IMR-90 (cell line): Measurements from ENCODE around the gene IP6K2. TPM values are rescaled to one million over a fixed set of nuclear protein-coding genes. Genes with fewer than 3 reads are reported as not detected.

ENCODE experiments used
- ATAC-seq: fragments of 200-7000 bp; cut with Tn5 transposase; 2 replicates; pipeline ENCODE4 v1.9.1; 2020; ENCODE audit warnings: low read depth, mild to moderate bottlenecking, moderate library complexity
- BruUV-seq: library from RNA; stranded (reverse); fragments of 400-500 nt; replicated peaks from 2 replicates; lab custom pipeline; 2021; lab: Mats Ljungman, UMichigan
- CTCF ChIA-PET: fragments of 300-600 bp; formaldehyde crosslinking; extraction: SDS; loops from one replicate; lab custom pipeline; 2021; ENCODE audit warnings: antibody characterized with exemption; lab: Yijun Ruan, JAX
- POLR2A ChIA-PET: fragments of 300-600 bp; sonication (Branson Sonifier 250); formaldehyde crosslinking; loops from one replicate; lab custom pipeline; 2022; ENCODE audit warnings: antibody characterized with exemption; ENCODE audit not compliant: unreplicated experiment; lab: Charles Lee
- DNase-seq: peaks from one replicate; pipeline ENCODE4 v3.0.0; 2013
- H2AFZ ChIP-seq: replicated peaks from 2 replicates; pipeline ENCODE3; 2013; ENCODE audit warnings: low read length, mild to moderate bottlenecking; ENCODE audit not compliant: poor library complexity
- H2AK5ac ChIP-seq: 2 replicates; pipeline ENCODE4 v1.6.1; 2013; ENCODE audit warnings: low read depth, low read length, inconsistent platforms
- H2AK9ac ChIP-seq: replicated peaks from 2 replicates; pipeline ENCODE3; 2013; ENCODE audit warnings: mild to moderate bottlenecking, low read depth, low read length, moderate library complexity; ENCODE audit not compliant: poor library complexity
- H2BK120ac ChIP-seq: 2 replicates; pipeline ENCODE4 v1.6.1; 2013; ENCODE audit warnings: low read depth, low read length, inconsistent platforms
- H2BK15ac ChIP-seq: 3 replicates; pipeline ENCODE4 v1.6.1; 2013; ENCODE audit warnings: low read depth, low read length, inconsistent platforms
- H2BK20ac ChIP-seq: 2 replicates; pipeline ENCODE4 v1.6.1; 2013; ENCODE audit warnings: low read depth, mild to moderate bottlenecking, inconsistent platforms, low read length, moderate library complexity
- H2BK5ac ChIP-seq: 2 replicates; pipeline ENCODE4 v1.6.1; 2013; ENCODE audit warnings: mild to moderate bottlenecking, low read depth, low read length, inconsistent platforms; ENCODE audit not compliant: poor library complexity, severe bottlenecking
- H3K14ac ChIP-seq: replicated peaks from 2 replicates; pipeline ENCODE4 v1.6.1; 2013; ENCODE audit warnings: low read depth, low read length, inconsistent platforms
- H3K18ac ChIP-seq: 2 replicates; pipeline ENCODE4 v1.6.1; 2013; ENCODE audit warnings: low read depth, low read length, control low read depth
- H3K23ac ChIP-seq: 2 replicates; pipeline ENCODE4 v1.6.1; 2013; ENCODE audit warnings: low read depth, low read length, inconsistent platforms
- H3K27ac ChIP-seq: 2 replicates; pipeline ENCODE4 v1.5.1; 2013; ENCODE audit warnings: mild to moderate bottlenecking, control low read depth, low read length; ENCODE audit not compliant: insufficient read depth
- H3K27me3 ChIP-seq: 2 replicates; pipeline ENCODE4 v1.6.1; 2013; ENCODE audit warnings: low read length; ENCODE audit not compliant: control insufficient read depth, insufficient read depth
- H3K36me3 ChIP-seq: 2 replicates; pipeline ENCODE4 v1.6.1; 2013; ENCODE audit warnings: low read length, mixed read lengths; ENCODE audit not compliant: control insufficient read depth, insufficient read depth
- H3K4ac ChIP-seq: 2 replicates; pipeline ENCODE4 v1.6.1; 2013; ENCODE audit warnings: low read depth, low read length, inconsistent platforms
- H3K4me1 ChIP-seq: 2 replicates; pipeline ENCODE4 v1.6.1; 2013; ENCODE audit warnings: low read length, mixed read lengths; ENCODE audit not compliant: control insufficient read depth, insufficient read depth
- H3K4me2 ChIP-seq: 2 replicates; pipeline ENCODE4 v1.6.1; 2013; ENCODE audit warnings: low read depth, mild to moderate bottlenecking, control low read depth, low read length, moderate library complexity
- H3K4me3 ChIP-seq: 2 replicates; pipeline ENCODE4 v1.5.1; 2013; ENCODE audit warnings: low read depth, mild to moderate bottlenecking, control low read depth, low read length, moderate library complexity; ENCODE audit not compliant: insufficient read depth
- H3K56ac ChIP-seq: 2 replicates; pipeline ENCODE4 v1.6.1; 2013; ENCODE audit warnings: low read length, inconsistent platforms; ENCODE audit not compliant: insufficient read depth; ENCODE audit errors: extremely low read depth
- H3K79me1 ChIP-seq, 2 experiments: 2 replicates each; pipeline ENCODE4 v1.6.1; 2013; ENCODE audit warnings: low read length in 2 of 2, inconsistent platforms in 1 of 2, low read depth in 1 of 2
- H3K9ac ChIP-seq: 2 replicates; pipeline ENCODE4 v1.6.1; 2013; ENCODE audit warnings: low read depth, low read length, control low read depth
- H3K9me1 ChIP-seq: 2 replicates; pipeline ENCODE4 v1.6.1; 2013; ENCODE audit warnings: low read length, inconsistent platforms; ENCODE audit not compliant: insufficient read depth
- H3K9me3 ChIP-seq: 2 replicates; pipeline ENCODE4 v1.6.1; 2013; ENCODE audit warnings: low read length; ENCODE audit not compliant: control insufficient read depth, insufficient read depth
- H4K20me1 ChIP-seq: 2 replicates; pipeline ENCODE4 v1.6.1; 2013; ENCODE audit warnings: low read length, inconsistent platforms; ENCODE audit not compliant: insufficient read depth
- H4K5ac ChIP-seq: 2 replicates; pipeline ENCODE4 v1.6.1; 2013; ENCODE audit warnings: mild to moderate bottlenecking, low read depth, low read length, control low read depth
- H4K8ac ChIP-seq, 2 experiments: 2 replicates each; pipeline ENCODE4 v1.6.1; 2013; ENCODE audit warnings: low read depth in 2 of 2, low read length in 2 of 2, control low read depth in 1 of 2, inconsistent platforms in 1 of 2
- H4K91ac ChIP-seq: 2 replicates; pipeline ENCODE4 v1.6.1; 2013; ENCODE audit warnings: low read depth, low read length, inconsistent platforms; ENCODE audit not compliant: insufficient read depth
- BHLHE40 ChIP-seq: fragments of 150-350 bp; IDR thresholded peaks from 2 replicates; pipeline ENCODE4 v1.6.1; 2016; ENCODE audit warnings: mild to moderate bottlenecking, low read depth, low read length
- CEBPB ChIP-seq: IDR thresholded peaks from 2 replicates; pipeline ENCODE4 v1.6.1; 2012; ENCODE audit warnings: low read depth, low read length, improper control_type of control experiment
- CHD1 ChIP-seq: IDR thresholded peaks from 2 replicates; pipeline ENCODE4 v1.6.1; 2012; ENCODE audit warnings: low read depth, low read length, improper control_type of control experiment
- FOS ChIP-seq: fragments of 150-350 bp; IDR thresholded peaks from 2 replicates; pipeline ENCODE4 v1.6.1; 2016; ENCODE audit warnings: low read depth, low read length
- MAFK ChIP-seq: IDR thresholded peaks from 2 replicates; pipeline ENCODE4 v1.6.1; 2012; ENCODE audit warnings: low read depth, low read length, improper control_type of control experiment
- MAZ ChIP-seq: IDR thresholded peaks from 2 replicates; pipeline ENCODE4 v1.6.1; 2012; ENCODE audit warnings: low read depth, mild to moderate bottlenecking, low read length, improper control_type of control experiment, moderate library complexity, borderline replicate concordance
- MXI1 ChIP-seq: IDR thresholded peaks from 2 replicates; pipeline ENCODE4 v1.6.1; 2012; ENCODE audit warnings: low read depth, mild to moderate bottlenecking, low read length, moderate library complexity, borderline replicate concordance
- NFE2L2 ChIP-seq: fragments of 150-350 bp; IDR thresholded peaks from 2 replicates; pipeline ENCODE4 v1.6.1; 2016; ENCODE audit warnings: low read depth, mild to moderate bottlenecking, low read length
- POLR2A ChIP-seq: IDR thresholded peaks from 2 replicates; pipeline ENCODE4 v1.6.1; 2012; ENCODE audit warnings: mild to moderate bottlenecking, low read depth, low read length
- RAD21 ChIP-seq: IDR thresholded peaks from 2 replicates; pipeline ENCODE4 v1.6.1; 2012; ENCODE audit warnings: low read length, improper control_type of control experiment
- RCOR1 ChIP-seq: IDR thresholded peaks from 2 replicates; pipeline ENCODE4 v1.6.1; 2012; ENCODE audit warnings: mild to moderate bottlenecking, low read length, improper control_type of control experiment; ENCODE audit not compliant: insufficient replicate concordance
- RFX5 ChIP-seq: IDR thresholded peaks from 2 replicates; pipeline ENCODE4 v1.8.0; 2012; ENCODE audit warnings: low read depth, mild to moderate bottlenecking, low read length, moderate library complexity
- SMC3 ChIP-seq: fragments of 150-350 bp; IDR thresholded peaks from 2 replicates; pipeline ENCODE4 v1.6.1; 2016; ENCODE audit warnings: low read depth, mild to moderate bottlenecking, antibody characterized with exemption, low read length, moderate library complexity
- dilution Hi-C: fragments of 300-500 bp; cut with HindIII; formaldehyde crosslinking; loops from one replicate; pipeline ENCODE4 v1.14.3; 2018; ENCODE audit warnings: low sequenced_read_pairs; ENCODE audit not compliant: unreplicated experiment
- in situ Hi-C: fragments of 300-500 bp; cut with MboI; formaldehyde crosslinking; loops from 3 replicates; pipeline ENCODE4 v1.14.3; 2019; ENCODE audit warnings: low sequenced_read_pairs, inconsistent platforms, mixed read lengths
- intact Hi-C: fragments of 100-400 bp; cut with micrococcal nuclease; formaldehyde crosslinking; loops from 2 replicates; pipeline ENCODE4 v1.10.0; 2022
- polyA plus RNA-seq, 3 experiments: library from polyadenylated mRNA; depleted of rRNA; stranded (reverse); fragments of >200 nt; gene quantifications; 2 replicates each; pipeline ENCODE4 v1.2.3, GENCODE V29; 2012; ENCODE audit warnings: low replicate concordance in 1 of 3
- total RNA-seq: library from RNA; depleted of rRNA; stranded (reverse); fragments of >200 nt; gene quantifications from 2 replicates; pipeline ENCODE4 v1.2.3, GENCODE V29; 2012
- TF ChIP-seq, protein P1 (sequence below): fragments of 150-350 bp; IDR thresholded peaks from 2 replicates; pipeline ENCODE4 v1.6.1; 2017; ENCODE audit warnings: mild to moderate bottlenecking, antibody characterized with exemption, low read length, low read depth
- TF ChIP-seq, protein P2 (sequence below): fragments of 150-350 bp; IDR thresholded peaks from 2 replicates; pipeline ENCODE4 v1.6.1; 2016; ENCODE audit warnings: low read depth, mild to moderate bottlenecking, low read length, moderate library complexity, borderline replicate concordance
- TF ChIP-seq, protein P3 (sequence below): conservative IDR thresholded peaks from 2 replicates; pipeline ENCODE4 v1.5.1; 2012; ENCODE audit warnings: mild to moderate bottlenecking, low read depth, low read length, improper control_type of control experiment

Gene IP6K2
- total and polyA plus RNA-seq, 2 of the 4 experiments (the other 2 are of a cell fraction), result 73.7 to 169 TPM

- POLR2A ChIA-PET, result no interaction called here
- BruUV-seq, result no TSS peak
- H3K9ac ChIP-seq, result no peak overlapping the region
Measured at GRCh38 chr3:48692551-48692950, 24.5 kb downstream of the IP6K2 start.

More at GRCh38 chr3:48692551-48692950, 24.5 kb downstream of the IP6K2 start:
- Histone ChIP-seq H2BK120ac (no peak overlapping the region), H4K20me1 (peaks cover 70% of the 10 kb centered on the region), H3K27ac (no peak overlapping the region), H2BK20ac (no peak overlapping the region), H3K4ac (no peak overlapping the region), H3K79me1 (peaks cover 39 to 79% of the 10 kb centered on the region in 2 experiments), H3K36me3 (peaks cover 58% of the 10 kb centered on the region), H2AK5ac (no peak overlapping the region; the same call in 1 of the 2 replicates), H3K9me1 (peaks cover 26% of the 10 kb centered on the region), H2BK5ac (peak overlapping the region; percentile 20), H3K18ac (no peak overlapping the region), H3K9me3 (no peaks in the 10 kb centered on the region), H3K23ac (no peak overlapping the region), H3K27me3 (no peaks in the 10 kb centered on the region), H3K56ac (no peak overlapping the region), H2BK15ac (no peak overlapping the region), H4K5ac (no peak overlapping the region), H4K8ac (no peak overlapping the region; a peak in 1 of 4 replicates), H3K4me1 (peaks cover 37% of the 10 kb centered on the region), H2AFZ (no peak overlapping the region), H3K4me3 (no peak overlapping the region), H2AK9ac (no peak overlapping the region), H3K14ac (no peak overlapping the region), H4K91ac (no peak overlapping the region), H3K4me2 (no peak overlapping the region)
- dilution Hi-C loops, result no loop called here
- in situ Hi-C loops, result no loop called here
- DNase-seq (peak; percentile 38), ATAC-seq (peak; percentile 5; the same call in 1 of the 2 replicates)
- intact Hi-C loops, result no loop called here
- CTCF ChIA-PET, result interaction anchor here (0.6 kb wide), 1 partner anchor 28 kb away, joined by 3 read pairs; no protein-coding TSS in a partner anchor
- TF ChIP-seq MAZ (no peak), RCOR1 (no peak), POLR2A (no peak), SMC3 (no peak), BHLHE40 (no peak), MAFK (no peak), CHD1 (no peak), MXI1 (no peak), FOS (no peak), CEBPB (no peak), RAD21 (no peak), RFX5 (no peak), NFE2L2 (no peak)
- TF ChIP-seq, protein P1, sequence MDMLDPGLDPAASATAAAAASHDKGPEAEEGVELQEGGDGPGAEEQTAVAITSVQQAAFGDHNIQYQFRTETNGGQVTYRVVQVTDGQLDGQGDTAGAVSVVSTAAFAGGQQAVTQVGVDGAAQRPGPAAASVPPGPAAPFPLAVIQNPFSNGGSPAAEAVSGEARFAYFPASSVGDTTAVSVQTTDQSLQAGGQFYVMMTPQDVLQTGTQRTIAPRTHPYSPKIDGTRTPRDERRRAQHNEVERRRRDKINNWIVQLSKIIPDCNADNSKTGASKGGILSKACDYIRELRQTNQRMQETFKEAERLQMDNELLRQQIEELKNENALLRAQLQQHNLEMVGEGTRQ, result no peak
- TF ChIP-seq, protein P2, sequence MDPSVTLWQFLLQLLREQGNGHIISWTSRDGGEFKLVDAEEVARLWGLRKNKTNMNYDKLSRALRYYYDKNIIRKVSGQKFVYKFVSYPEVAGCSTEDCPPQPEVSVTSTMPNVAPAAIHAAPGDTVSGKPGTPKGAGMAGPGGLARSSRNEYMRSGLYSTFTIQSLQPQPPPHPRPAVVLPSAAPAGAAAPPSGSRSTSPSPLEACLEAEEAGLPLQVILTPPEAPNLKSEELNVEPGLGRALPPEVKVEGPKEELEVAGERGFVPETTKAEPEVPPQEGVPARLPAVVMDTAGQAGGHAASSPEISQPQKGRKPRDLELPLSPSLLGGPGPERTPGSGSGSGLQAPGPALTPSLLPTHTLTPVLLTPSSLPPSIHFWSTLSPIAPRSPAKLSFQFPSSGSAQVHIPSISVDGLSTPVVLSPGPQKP, result no peak
- TF ChIP-seq, protein P3, sequence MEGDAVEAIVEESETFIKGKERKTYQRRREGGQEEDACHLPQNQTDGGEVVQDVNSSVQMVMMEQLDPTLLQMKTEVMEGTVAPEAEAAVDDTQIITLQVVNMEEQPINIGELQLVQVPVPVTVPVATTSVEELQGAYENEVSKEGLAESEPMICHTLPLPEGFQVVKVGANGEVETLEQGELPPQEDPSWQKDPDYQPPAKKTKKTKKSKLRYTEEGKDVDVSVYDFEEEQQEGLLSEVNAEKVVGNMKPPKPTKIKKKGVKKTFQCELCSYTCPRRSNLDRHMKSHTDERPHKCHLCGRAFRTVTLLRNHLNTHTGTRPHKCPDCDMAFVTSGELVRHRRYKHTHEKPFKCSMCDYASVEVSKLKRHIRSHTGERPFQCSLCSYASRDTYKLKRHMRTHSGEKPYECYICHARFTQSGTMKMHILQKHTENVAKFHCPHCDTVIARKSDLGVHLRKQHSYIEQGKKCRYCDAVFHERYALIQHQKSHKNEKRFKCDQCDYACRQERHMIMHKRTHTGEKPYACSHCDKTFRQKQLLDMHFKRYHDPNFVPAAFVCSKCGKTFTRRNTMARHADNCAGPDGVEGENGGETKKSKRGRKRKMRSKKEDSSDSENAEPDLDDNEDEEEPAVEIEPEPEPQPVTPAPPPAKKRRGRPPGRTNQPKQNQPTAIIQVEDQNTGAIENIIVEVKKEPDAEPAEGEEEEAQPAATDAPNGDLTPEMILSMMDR, result no peak
